ENCODE measurements around the gene TMEM129.
A peak's percentile ranks its signal among the peaks of the same experiment; 100 is the strongest.

Gene TMEM129

DNA sequence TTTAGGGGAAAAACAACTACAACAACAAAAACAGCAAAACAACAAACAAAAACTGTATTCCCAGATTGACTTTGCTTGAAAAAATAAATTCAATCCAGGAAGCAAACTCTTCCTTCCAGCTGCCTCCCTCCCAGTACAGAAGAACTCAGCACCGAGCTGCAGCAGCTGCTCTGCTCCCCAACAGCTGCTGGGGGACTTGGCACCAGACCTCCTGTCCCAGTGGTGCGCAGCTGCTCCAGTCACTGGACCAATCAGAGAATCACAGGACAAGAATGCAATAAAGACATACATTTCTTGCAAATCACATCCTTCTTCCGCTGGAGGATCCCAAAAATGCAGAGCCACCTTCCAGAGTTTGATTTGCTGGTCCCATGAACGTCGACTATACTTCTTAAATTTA, 25.2 kb downstream of the TMEM129 start:
- H3K79me2 ChIP-seq (ENCODE audit: low read length) = peaks cover 38% of the 10 kb centered on the region
- no peaks in the 10 kb centered on the region for H3K27me3 ChIP-seq (replicated peaks; ENCODE audit: insufficient read depth, low read length)
- no peaks in the 10 kb centered on the region for H3K9me3 ChIP-seq (replicated peaks; ENCODE audit: insufficient read depth, low read length)
- H3F3A ChIP-seq (ENCODE audit: insufficient read depth, low read length) = peaks cover 19% of the 10 kb centered on the region
- no peak for DNase-seq
- no peaks in the 10 kb centered on the region for H3K9me2 ChIP-seq (replicated peaks; ENCODE audit: insufficient read depth, low read length)
- no peak overlapping the region for H3K27ac ChIP-seq (ENCODE audit: low read length)
- H3K4me1 ChIP-seq (ENCODE audit: low read length) = no peaks in the 10 kb centered on the region
- no peak overlapping the region for H3K9ac ChIP-seq (ENCODE audit: low read length)
- H3K4me2 ChIP-seq (ENCODE audit: low read depth, low read length) = no peak overlapping the region
- TF ChIP-seq EZH2 (optimal IDR thresholded peaks at IDR 0.05; ENCODE audit: low read depth, low read length) = no peak
- TF ChIP-seq EZH2phosphoT487 (IDR thresholded peaks at IDR 0.05; ENCODE audit: low read length) = no peak
- TF ChIP-seq, protein P1, sequence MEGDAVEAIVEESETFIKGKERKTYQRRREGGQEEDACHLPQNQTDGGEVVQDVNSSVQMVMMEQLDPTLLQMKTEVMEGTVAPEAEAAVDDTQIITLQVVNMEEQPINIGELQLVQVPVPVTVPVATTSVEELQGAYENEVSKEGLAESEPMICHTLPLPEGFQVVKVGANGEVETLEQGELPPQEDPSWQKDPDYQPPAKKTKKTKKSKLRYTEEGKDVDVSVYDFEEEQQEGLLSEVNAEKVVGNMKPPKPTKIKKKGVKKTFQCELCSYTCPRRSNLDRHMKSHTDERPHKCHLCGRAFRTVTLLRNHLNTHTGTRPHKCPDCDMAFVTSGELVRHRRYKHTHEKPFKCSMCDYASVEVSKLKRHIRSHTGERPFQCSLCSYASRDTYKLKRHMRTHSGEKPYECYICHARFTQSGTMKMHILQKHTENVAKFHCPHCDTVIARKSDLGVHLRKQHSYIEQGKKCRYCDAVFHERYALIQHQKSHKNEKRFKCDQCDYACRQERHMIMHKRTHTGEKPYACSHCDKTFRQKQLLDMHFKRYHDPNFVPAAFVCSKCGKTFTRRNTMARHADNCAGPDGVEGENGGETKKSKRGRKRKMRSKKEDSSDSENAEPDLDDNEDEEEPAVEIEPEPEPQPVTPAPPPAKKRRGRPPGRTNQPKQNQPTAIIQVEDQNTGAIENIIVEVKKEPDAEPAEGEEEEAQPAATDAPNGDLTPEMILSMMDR (IDR thresholded peaks at IDR 0.05; ENCODE audit: low read length) = no peak
- H2AFZ ChIP-seq (ENCODE audit: low read length) = no peak overlapping the region
- peaks cover 21% of the 10 kb centered on the region; the same call in 1 of the 2 replicates for H4K20me1 ChIP-seq (ENCODE audit: insufficient read depth, low read length)
- no peak overlapping the region for H3K4me3 ChIP-seq (ENCODE audit: low read length)
- peaks cover 32% of the 10 kb centered on the region for H3K36me3 ChIP-seq (replicated peaks; ENCODE audit: insufficient read depth, low read length)

DNA sequence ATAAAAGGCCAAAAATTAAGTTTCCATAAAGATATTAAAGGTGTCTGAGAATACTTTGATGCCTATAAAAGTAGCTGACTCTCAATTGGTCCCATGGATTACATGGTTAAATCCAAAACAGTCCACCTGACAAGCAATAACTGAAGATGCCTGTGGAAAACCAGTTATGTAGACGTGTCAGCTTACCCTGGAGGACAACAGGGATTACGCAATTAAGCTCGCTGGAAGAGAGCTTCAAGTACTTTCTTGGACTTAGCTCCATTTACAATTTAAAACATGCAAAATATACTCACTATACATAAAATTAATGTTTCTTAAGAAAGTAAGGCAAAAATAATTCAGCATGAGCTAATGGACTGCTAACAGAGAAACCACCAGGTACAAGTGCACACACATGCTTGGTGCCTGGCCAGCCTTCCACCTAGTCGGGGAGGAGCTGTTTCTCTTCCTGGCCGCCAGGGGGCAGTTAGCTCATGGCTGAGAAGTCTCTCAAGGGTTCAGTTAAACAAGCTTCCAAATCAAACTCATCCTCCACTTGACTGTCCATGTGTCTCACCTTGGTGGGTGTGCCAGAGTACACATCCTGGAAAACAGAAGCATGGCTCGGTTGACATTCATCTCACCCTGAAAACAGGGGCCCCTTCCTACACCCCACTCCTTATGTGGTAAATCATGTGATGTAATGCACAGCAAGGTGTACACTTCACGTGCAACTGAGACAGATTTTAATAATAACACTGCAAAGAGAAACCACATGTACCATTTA, 27.8 kb downstream of the TMEM129 start:
- Histone ChIP-seq H3K27ac (ENCODE audit: low read length) (no peak overlapping the region; the same call in 1 of the 2 replicates), H3K27me3 (replicated peaks; ENCODE audit: insufficient read depth, low read length) (no peaks in the 10 kb centered on the region), H3K79me2 (ENCODE audit: low read length) (peaks cover 13% of the 10 kb centered on the region), H4K20me1 (ENCODE audit: insufficient read depth, low read length) (0 out of 2 replicates have a peak, but pooled peaks cover 4% of the 10 kb centered on the region), H3K9me3 (replicated peaks; ENCODE audit: insufficient read depth, low read length) (no peaks in the 10 kb centered on the region), H3K4me1 (ENCODE audit: low read length) (no peaks in the 10 kb centered on the region), H2AFZ (ENCODE audit: low read length) (no peak overlapping the region), H3F3A (ENCODE audit: insufficient read depth, low read length) (peaks cover 19% of the 10 kb centered on the region), H3K36me3 (replicated peaks; ENCODE audit: insufficient read depth, low read length) (peaks cover 24% of the 10 kb centered on the region), H3K4me3 (ENCODE audit: low read length) (no peak overlapping the region), H3K4me2 (ENCODE audit: low read depth, low read length) (no peak overlapping the region), H3K9me2 (replicated peaks; ENCODE audit: insufficient read depth, low read length) (no peaks in the 10 kb centered on the region), H3K9ac (ENCODE audit: low read length) (no peak overlapping the region)
- TF ChIP-seq, protein P1 (IDR thresholded peaks at IDR 0.05; ENCODE audit: low read length) = peak; percentile 93
- no peak for TF ChIP-seq EZH2phosphoT487 (IDR thresholded peaks at IDR 0.05; ENCODE audit: low read length)
- peak; percentile 79 for DNase-seq

DNA sequence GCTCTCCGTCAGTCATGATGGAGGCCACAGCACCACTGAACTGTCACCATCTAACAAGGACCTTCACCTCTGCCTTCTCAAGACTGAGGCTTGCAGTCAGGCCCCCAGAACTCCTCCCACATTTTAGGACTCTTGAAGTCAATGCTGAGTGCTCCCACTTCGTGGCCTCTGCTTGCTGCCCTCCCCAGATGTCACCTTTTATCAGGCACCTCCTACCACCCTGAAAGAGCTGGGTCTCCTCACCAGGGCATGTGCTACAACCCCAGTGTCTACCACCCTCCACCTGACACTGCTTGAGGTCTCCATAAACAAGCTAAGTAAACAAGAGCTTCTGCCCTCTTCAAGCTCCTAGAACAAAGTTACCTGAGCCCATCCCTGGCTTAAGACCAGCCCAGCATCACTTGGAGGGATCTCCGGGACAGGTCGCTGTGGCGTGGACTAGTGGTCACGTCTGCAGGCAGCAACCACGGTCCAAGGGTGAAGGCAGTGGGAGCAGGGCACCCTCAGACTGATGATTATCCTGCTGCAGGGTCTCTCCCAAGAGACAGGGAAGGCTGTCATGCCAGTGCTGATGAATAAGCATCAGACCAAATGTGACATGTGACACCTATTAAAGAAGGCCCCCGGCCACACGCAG, 29.3 kb downstream of the TMEM129 start:
- peaks cover 19% of the 10 kb centered on the region for H3F3A ChIP-seq (ENCODE audit: insufficient read depth, low read length)

More for the DNA sequence above, 29.3 kb downstream of the TMEM129 start:
- Histone ChIP-seq H3K4me3 (ENCODE audit: low read length) (no peak overlapping the region), H3K79me2 (ENCODE audit: low read length) (peaks cover 6% of the 10 kb centered on the region), H3K27me3 (replicated peaks; ENCODE audit: insufficient read depth, low read length) (no peaks in the 10 kb centered on the region), H3K4me2 (ENCODE audit: low read depth, low read length) (no peak overlapping the region), H3K4me1 (ENCODE audit: low read length) (no peaks in the 10 kb centered on the region), H3K27ac (ENCODE audit: low read length) (no peak overlapping the region), H3K36me3 (replicated peaks; ENCODE audit: insufficient read depth, low read length) (peaks cover 24% of the 10 kb centered on the region), H3K9ac (ENCODE audit: low read length) (no peak overlapping the region), H4K20me1 (ENCODE audit: insufficient read depth, low read length) (0 out of 2 replicates have a peak, but pooled peaks cover 4% of the 10 kb centered on the region), H3K9me2 (replicated peaks; ENCODE audit: insufficient read depth, low read length) (no peaks in the 10 kb centered on the region), H3K9me3 (replicated peaks; ENCODE audit: insufficient read depth, low read length) (no peaks in the 10 kb centered on the region), H2AFZ (ENCODE audit: low read length) (no peak overlapping the region)
- DNase-seq = no peak
- TF ChIP-seq, protein P1 (IDR thresholded peaks at IDR 0.05; ENCODE audit: low read length) = no peak
- TF ChIP-seq EZH2 (optimal IDR thresholded peaks at IDR 0.05; ENCODE audit: low read depth, low read length) = no peak
- TF ChIP-seq EZH2phosphoT487 (IDR thresholded peaks at IDR 0.05; ENCODE audit: low read length) = no peak
